ENCODE results near the gene IQGAP2. TPM values are rescaled to one million over a fixed set of nuclear protein-coding genes. Genes with fewer than 3 reads are reported as not detected.
A peak's percentile ranks its signal among the peaks of the same experiment; 100 is the strongest.

Gene IQGAP2
- total RNA-seq, 2 experiments from 2014 or later: 37.7 to 39.1 TPM

- Mint-ChIP-seq H3K36me3 (ENCODE audit: low read depth) (no peaks in the 10 kb centered on the region), H3K27me3 (no peaks in the 10 kb centered on the region), H3K9me3 (no peaks in the 10 kb centered on the region), H3K4me1 (ENCODE audit: low read depth) (peaks cover 23% of the 10 kb centered on the region), H3K4me3 (no peak overlapping the region), H3K27ac (no peak overlapping the region)
- ATAC-seq (no peak), DNase-seq (no peak)
- POLR2A ChIA-PET: interaction anchor here (1.3 kb wide), 1 partner anchor 32 kb away, joined by 4 read pairs; no protein-coding TSS in a partner anchor
- TF ChIP-seq CTCF (IDR thresholded peaks at IDR 0.05): no peak
- intact Hi-C loops (cut with micrococcal nuclease): no loop called here
- CTCF ChIA-PET: interaction anchor here (0.8 kb wide), 1 partner anchor 172 kb away, joined by 3 read pairs; no protein-coding TSS in a partner anchor
These were observed 31.1 kb upstream of the IQGAP2 start for GRCh38 chr5:76371960-76372322.

GRCh38 chr5:76372323-76373054 is 30.6 kb upstream of the IQGAP2 start:
- H3K4me1 Mint-ChIP-seq (ENCODE audit: low read depth): peaks cover 20% of the 10 kb centered on the region
- POLR2A ChIA-PET: interaction anchor here (1.3 kb wide), 1 partner anchor 31 kb away, joined by 4 read pairs; no protein-coding TSS in a partner anchor
- no peak overlapping the region for H3K27ac Mint-ChIP-seq
- H3K27me3 Mint-ChIP-seq: no peaks in the 10 kb centered on the region
- H3K9me3 Mint-ChIP-seq: no peaks in the 10 kb centered on the region
- no peak for ATAC-seq
- no peaks in the 10 kb centered on the region for H3K36me3 Mint-ChIP-seq (ENCODE audit: low read depth)
- CTCF ChIA-PET: no interaction called here
- intact Hi-C loops (cut with micrococcal nuclease): no loop called here
- no peak for DNase-seq
- H3K4me3 Mint-ChIP-seq: no peak overlapping the region
- no peak for TF ChIP-seq CTCF (IDR thresholded peaks at IDR 0.05)

- ChIA-PET POLR2A (no interaction called here), CTCF (interaction anchor here (1.1 to 1.2 kb wide), 3 partner anchors 8 to 207 kb away, joined by 3 to 4 read pairs (median 3); no protein-coding TSS in a partner anchor)
- ATAC-seq (peak; percentile 59), DNase-seq (peak; percentile 19)
- H3K9me3 Mint-ChIP-seq: no peaks in the 10 kb centered on the region
- peaks cover 24% of the 10 kb centered on the region for H3K4me1 Mint-ChIP-seq (ENCODE audit: low read depth)
- no peaks in the 10 kb centered on the region for H3K27me3 Mint-ChIP-seq
- H3K36me3 Mint-ChIP-seq (ENCODE audit: low read depth): no peaks in the 10 kb centered on the region
- H3K4me3 Mint-ChIP-seq: no peak overlapping the region
- intact Hi-C loops (cut with micrococcal nuclease): no loop called here
- TF ChIP-seq CTCF (IDR thresholded peaks at IDR 0.05): no peak
- H3K27ac Mint-ChIP-seq: no peak overlapping the region
These were observed 26.8 kb upstream of the IQGAP2 start for GRCh38 chr5:76376148-76376865.

- DNase-seq: no peak
- Mint-ChIP-seq H3K4me3 (no peak overlapping the region), H3K27ac (no peak overlapping the region), H3K36me3 (ENCODE audit: low read depth) (no peaks in the 10 kb centered on the region), H3K4me1 (ENCODE audit: low read depth) (peaks cover 24% of the 10 kb centered on the region), H3K9me3 (no peaks in the 10 kb centered on the region), H3K27me3 (no peaks in the 10 kb centered on the region)
- intact Hi-C loops (cut with micrococcal nuclease): no loop called here
- ChIA-PET CTCF (interaction anchor here (0.7 to 1.2 kb wide), 3 partner anchors 9 to 206 kb away, joined by 3 to 4 read pairs (median 3); no protein-coding TSS in a partner anchor), POLR2A (no interaction called here)
- no peak for ATAC-seq
- TF ChIP-seq CTCF (IDR thresholded peaks at IDR 0.05): no peak
These were observed 26.2 kb upstream of the IQGAP2 start for GRCh38 chr5:76376866-76377230.

- H3K27ac Mint-ChIP-seq: no peak overlapping the region
These were observed 24.7 kb upstream of the IQGAP2 start for GRCh38 chr5:76378355-76378754.

More at GRCh38 chr5:76378355-76378754, 24.7 kb upstream of the IQGAP2 start:
- peaks cover 26% of the 10 kb centered on the region for H3K4me1 Mint-ChIP-seq (ENCODE audit: low read depth)
- DNase-seq: no peak
- no peak for TF ChIP-seq CTCF (IDR thresholded peaks at IDR 0.05)
- ChIA-PET CTCF (interaction anchor here (1.0 kb wide), 1 partner anchor 165 kb away, joined by 3 read pairs; no protein-coding TSS in a partner anchor), POLR2A (no interaction called here)
- intact Hi-C loops (cut with micrococcal nuclease): no loop called here
- ATAC-seq: no peak
- H3K9me3 Mint-ChIP-seq: no peaks in the 10 kb centered on the region
- H3K4me3 Mint-ChIP-seq: no peak overlapping the region
- H3K27me3 Mint-ChIP-seq: no peaks in the 10 kb centered on the region
- no peaks in the 10 kb centered on the region for H3K36me3 Mint-ChIP-seq (ENCODE audit: low read depth)
